ENCODE data around the gene FHL2.
"Not testable (repeated sequence)": the region's sequence is repeated elsewhere in the genome, so short reads cannot be mapped to it uniquely, and the experiment has no call there.

The FHL2 gene

GRCh38 chr2:105339414-105339813 is 59.4 kb downstream of the FHL2 start:
- DNase-seq (ENCODE audit: low spot score): no peak

GRCh38 chr2:105338020-105338385 is 60.8 kb downstream of the FHL2 start:
- DNase-seq (ENCODE audit: low spot score): no peak

GRCh38 chr2:105337122-105338019 is 61.5 kb downstream of the FHL2 start, which contains the start of gene C2orf49:
Gene C2orf49, plus strand, starts transcription at chr2:105337540. Its CDS starts 48 bp downstream, at chr2:105337588.
- DNase-seq (ENCODE audit: low spot score): peak; percentile 84

GRCh38 chr2:105336786-105337121 is 62.1 kb downstream of the FHL2 start:
- DNase-seq (ENCODE audit: low spot score): no peak

- no peak for DNase-seq (ENCODE audit: low spot score)
Measured at GRCh38 chr2:105335469-105335868, 63.4 kb downstream of the FHL2 start.

GRCh38 chr2:105334211-105334610 is 64.6 kb downstream of the FHL2 start:
- no peak for DNase-seq (ENCODE audit: low spot score)

GRCh38 chr2:105330681-105331375 is 68.0 kb downstream of the FHL2 start:
- no peak for DNase-seq (ENCODE audit: low spot score)

GRCh38 chr2:105329561-105330495 is 69.0 kb downstream of the FHL2 start, which contains the start of gene TGFBRAP1:
Gene TGFBRAP1, minus strand, starts transcription at chr2:105329735. Its CDS starts 21,434 bp downstream, at chr2:105308301.
- peak; percentile 39 for DNase-seq (ENCODE audit: low spot score)

- no peak for DNase-seq (ENCODE audit: low spot score)
Measured at GRCh38 chr2:105329197-105329554, 69.7 kb downstream of the FHL2 start.

- peak; percentile 16 for DNase-seq (ENCODE audit: low spot score)
Measured at GRCh38 chr2:105328281-105329196, 70.3 kb downstream of the FHL2 start.

- DNase-seq (ENCODE audit: low spot score): no peak
Measured at GRCh38 chr2:105327690-105328089, 71.2 kb downstream of the FHL2 start.

- DNase-seq (ENCODE audit: low spot score): not testable (repeated sequence)
Measured at GRCh38 chr2:105327271-105327670, 71.6 kb downstream of the FHL2 start.

- no peak for DNase-seq (ENCODE audit: low spot score)
Measured at GRCh38 chr2:105325389-105325963, 73.4 kb downstream of the FHL2 start.

GRCh38 chr2:105324732-105325131 is 74.1 kb downstream of the FHL2 start:
- no peak for DNase-seq (ENCODE audit: low spot score)

GRCh38 chr2:105324101-105324500 is 74.8 kb downstream of the FHL2 start:
- no peak for DNase-seq (ENCODE audit: low spot score)

GRCh38 chr2:105323111-105323510 is 75.7 kb downstream of the FHL2 start:
- no peak for DNase-seq (ENCODE audit: low spot score)

- DNase-seq (ENCODE audit: low spot score): no peak
Measured at GRCh38 chr2:105321875-105322646, 76.8 kb downstream of the FHL2 start.

GRCh38 chr2:105320651-105321215 is 78.1 kb downstream of the FHL2 start:
- no peak for DNase-seq (ENCODE audit: low spot score)

GRCh38 chr2:105317937-105318336 is 80.9 kb downstream of the FHL2 start:
- DNase-seq (ENCODE audit: low spot score): no peak

GRCh38 chr2:105315314-105315713 is 83.5 kb downstream of the FHL2 start:
- no peak for DNase-seq (ENCODE audit: low spot score)

Measured in CD4-positive, alpha-beta T cell treated with Interleukin-2 at 100 ng/mL for 4 hours (primary cell).